Vagina (tissue), 2 donors: ENCODE measurements around the gene KIRREL3. TPM values are rescaled to one million over a fixed set of nuclear protein-coding genes. Genes with fewer than 3 reads are reported as not detected.

Experiments used
- DNase-seq, 2 donors: peaks; one replicate each; pipeline ENCODE4 v3.0.0-alpha.2; 2017; ENCODE audit errors: extremely low spot score in 2 of 2
- H3K27ac ChIP-seq: fragments of 200-600 bp; sonication (generic); one replicate; pipeline ENCODE4 v1.5.1; 2019
- H3K27me3 ChIP-seq: fragments of 200-600 bp; sonication (generic); one replicate; pipeline ENCODE4 v1.5.1; 2019
- H3K36me3 ChIP-seq, 2 donors: fragments of 200-600 bp; sonication (generic); one replicate each; pipeline ENCODE4 v1.5.1; 2017 to 2019
- H3K4me1 ChIP-seq: fragments of 200-600 bp; sonication (generic); one replicate; pipeline ENCODE4 v1.5.1; 2019
- H3K4me3 ChIP-seq, 2 donors: fragments of 200-600 bp; sonication (generic); 1 replicate in 1 of 2; 2 replicates in 1 of 2; pipeline ENCODE4 v1.5.1; 2016 to 2019
- H3K9me3 ChIP-seq: fragments of 200-600 bp; sonication (generic); one replicate; pipeline ENCODE4 v1.5.1; 2019
- POLR2A ChIP-seq, 2 donors: fragments of 450-650 bp; IDR thresholded peaks; one replicate each; pipeline ENCODE4 v1.6.1; 2017; ENCODE audit warnings: antibody characterized with exemption in 2 of 2, mild to moderate bottlenecking in 2 of 2, moderate library complexity in 2 of 2
- POLR2AphosphoS5 ChIP-seq, 2 donors: sonication (generic); formaldehyde crosslinking; IDR thresholded peaks; one replicate each; pipeline ENCODE4 v1.9.0; 2017; ENCODE audit warnings: antibody characterized with exemption in 2 of 2, mild to moderate bottlenecking in 2 of 2, low read depth in 1 of 2; ENCODE audit not compliant: insufficient read depth in 1 of 2
- intact Hi-C: fragments of 100-400 bp; cut with DNase I; formaldehyde crosslinking; loops from one replicate; pipeline ENCODE4 v1.15.1; 2023
- total RNA-seq: library from RNA; depleted of rRNA; stranded (reverse); fragments of >200 nt; gene quantifications from one replicate; pipeline ENCODE4 v1.2.3, GENCODE V29; 2016
- TF ChIP-seq, protein P1 (sequence below), 3 experiments: fragments of 450-650 bp in 2 of 3; fragments of 200-600 bp in 1 of 3; sonication (generic) in 1 of 3; IDR thresholded peaks; one replicate each; pipeline ENCODE4 v1.5.1; 2017 to 2019; ENCODE audit warnings: antibody characterized with exemption in 3 of 3, mild to moderate bottlenecking in 2 of 3, moderate library complexity in 2 of 3

KIRREL3 gene
- total RNA-seq, 1 donor from 2014 or later: not detected

DNA sequence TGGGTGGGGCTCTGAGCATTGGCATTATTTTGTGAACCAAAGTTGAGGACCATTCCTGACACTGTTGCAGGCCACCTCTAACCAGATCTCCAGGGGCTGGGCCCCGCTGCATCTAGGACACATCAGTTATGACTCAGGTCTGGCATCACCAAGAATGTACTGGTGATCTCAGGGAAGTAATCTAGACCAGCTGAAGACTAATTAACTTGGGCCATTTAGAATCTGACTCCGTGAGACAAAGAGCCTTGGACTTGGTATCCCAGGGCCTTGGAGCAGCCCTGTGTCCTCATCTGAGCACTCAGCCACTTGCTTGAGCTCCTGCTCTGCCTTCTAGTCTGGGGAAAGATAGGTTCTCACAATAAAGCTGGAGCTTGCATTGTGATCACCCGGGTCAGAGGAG, 200.6 kb downstream of the KIRREL3 start:
- Histone ChIP-seq H3K27me3 (no peaks in the 10 kb centered on the region), H3K4me1 (no peaks in the 10 kb centered on the region), H3K27ac (no peak overlapping the region), H3K9me3 (no peaks in the 10 kb centered on the region), H3K4me3 (no peak overlapping the region), H3K36me3 (no peaks in the 10 kb centered on the region)
- no peak for DNase-seq
- TF ChIP-seq POLR2A (IDR thresholded peaks at IDR 0.05) (no peak), POLR2AphosphoS5 (IDR thresholded peaks at IDR 0.05; ENCODE audit: insufficient read depth in 1 of 2, low read depth in 1 of 2) (no peak)
- TF ChIP-seq, protein P1, sequence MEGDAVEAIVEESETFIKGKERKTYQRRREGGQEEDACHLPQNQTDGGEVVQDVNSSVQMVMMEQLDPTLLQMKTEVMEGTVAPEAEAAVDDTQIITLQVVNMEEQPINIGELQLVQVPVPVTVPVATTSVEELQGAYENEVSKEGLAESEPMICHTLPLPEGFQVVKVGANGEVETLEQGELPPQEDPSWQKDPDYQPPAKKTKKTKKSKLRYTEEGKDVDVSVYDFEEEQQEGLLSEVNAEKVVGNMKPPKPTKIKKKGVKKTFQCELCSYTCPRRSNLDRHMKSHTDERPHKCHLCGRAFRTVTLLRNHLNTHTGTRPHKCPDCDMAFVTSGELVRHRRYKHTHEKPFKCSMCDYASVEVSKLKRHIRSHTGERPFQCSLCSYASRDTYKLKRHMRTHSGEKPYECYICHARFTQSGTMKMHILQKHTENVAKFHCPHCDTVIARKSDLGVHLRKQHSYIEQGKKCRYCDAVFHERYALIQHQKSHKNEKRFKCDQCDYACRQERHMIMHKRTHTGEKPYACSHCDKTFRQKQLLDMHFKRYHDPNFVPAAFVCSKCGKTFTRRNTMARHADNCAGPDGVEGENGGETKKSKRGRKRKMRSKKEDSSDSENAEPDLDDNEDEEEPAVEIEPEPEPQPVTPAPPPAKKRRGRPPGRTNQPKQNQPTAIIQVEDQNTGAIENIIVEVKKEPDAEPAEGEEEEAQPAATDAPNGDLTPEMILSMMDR (IDR thresholded peaks at IDR 0.05): no peak
- intact Hi-C loops: no loop called here

DNA sequence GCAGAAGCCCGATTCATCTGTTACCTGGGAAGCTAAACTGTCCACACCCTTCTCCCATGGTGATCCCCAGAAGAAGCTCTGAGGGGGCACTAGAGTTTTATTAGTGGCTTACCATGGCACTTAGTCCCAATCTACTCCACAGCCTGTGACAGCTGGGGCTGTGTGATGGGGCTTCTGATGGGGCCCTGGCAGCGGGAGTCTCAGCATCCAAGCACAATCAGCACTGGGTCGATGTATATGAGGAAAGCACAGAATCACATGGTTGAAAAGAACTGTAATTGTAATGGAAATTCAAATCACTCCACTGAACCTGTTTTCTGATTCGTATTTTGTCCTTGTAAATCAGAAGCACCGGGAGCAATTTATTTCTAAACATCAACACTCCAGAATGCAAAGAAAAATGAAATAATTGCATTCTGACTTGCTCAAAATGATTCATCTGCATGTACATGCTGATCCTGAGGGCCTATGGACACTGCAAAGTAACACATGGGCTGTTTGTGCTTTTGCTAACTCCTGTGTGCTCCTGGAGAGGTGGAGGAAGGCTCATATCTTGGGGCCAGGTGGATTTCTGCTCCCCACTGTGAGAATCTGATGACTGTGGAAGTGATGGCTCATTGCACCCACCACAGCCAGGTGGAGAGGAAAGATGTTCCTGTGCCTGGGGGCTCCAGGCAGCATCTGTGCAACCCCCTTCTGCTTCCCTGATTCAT, 203.0 kb downstream of the KIRREL3 start:
- Histone ChIP-seq H3K36me3 (no peaks in the 10 kb centered on the region), H3K4me1 (no peaks in the 10 kb centered on the region), H3K27me3 (no peaks in the 10 kb centered on the region), H3K9me3 (no peaks in the 10 kb centered on the region), H3K27ac (no peak overlapping the region), H3K4me3 (no peak overlapping the region)
- DNase-seq: no peak
- TF ChIP-seq POLR2A (IDR thresholded peaks at IDR 0.05) (no peak), POLR2AphosphoS5 (IDR thresholded peaks at IDR 0.05; ENCODE audit: insufficient read depth in 1 of 2, low read depth in 1 of 2) (no peak)
- TF ChIP-seq, protein P1 (IDR thresholded peaks at IDR 0.05): no peak
- intact Hi-C loops: no loop called here

DNA sequence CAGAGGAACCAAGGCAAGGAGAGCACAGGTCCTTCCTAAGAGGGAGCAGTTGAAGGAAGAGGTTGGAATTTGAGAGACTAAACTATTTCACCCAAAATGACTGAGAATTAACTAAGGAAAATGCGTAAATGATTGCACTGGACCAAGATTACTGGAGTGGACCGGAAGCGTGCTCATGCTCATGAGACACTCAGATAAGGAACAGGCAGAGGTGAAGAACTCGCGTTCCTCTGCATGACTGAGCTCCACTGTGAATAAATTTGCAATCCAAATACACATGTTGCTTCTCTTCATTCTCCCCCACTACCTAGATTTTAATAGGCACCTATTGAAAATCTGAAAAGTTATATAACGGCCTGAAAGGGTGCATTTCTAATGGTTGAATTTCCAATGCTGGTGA, 207.0 kb downstream of the KIRREL3 start:
- Histone ChIP-seq H3K27ac (no peak overlapping the region), H3K9me3 (no peaks in the 10 kb centered on the region), H3K36me3 (no peaks in the 10 kb centered on the region), H3K27me3 (no peaks in the 10 kb centered on the region), H3K4me1 (no peaks in the 10 kb centered on the region), H3K4me3 (no peak overlapping the region)
- intact Hi-C loops: no loop called here
- no peak for TF ChIP-seq POLR2AphosphoS5 (IDR thresholded peaks at IDR 0.05; ENCODE audit: insufficient read depth in 1 of 2, low read depth in 1 of 2)
- TF ChIP-seq, protein P1 (IDR thresholded peaks at IDR 0.05): no peak
- TF ChIP-seq POLR2A (IDR thresholded peaks at IDR 0.05): no peak
- no peak for DNase-seq

DNA sequence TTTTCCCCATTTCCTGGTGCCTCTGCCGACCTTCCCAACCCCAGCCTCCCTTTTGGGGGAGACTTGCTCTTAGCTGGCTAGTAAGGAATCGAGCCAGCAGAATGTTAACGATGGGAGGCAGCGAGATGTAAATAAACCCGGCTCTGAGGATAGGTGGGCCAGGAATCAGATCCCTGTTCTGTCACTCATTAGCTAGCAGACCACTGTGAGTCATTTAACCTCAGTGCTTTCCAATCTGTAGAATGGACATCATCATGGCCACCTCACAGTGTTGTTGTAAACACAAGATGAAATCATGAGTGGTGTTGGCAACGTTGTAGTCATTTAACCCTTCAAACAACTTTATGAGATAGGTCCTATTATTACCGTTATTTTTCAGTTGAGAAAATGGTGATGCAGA, 208.6 kb downstream of the KIRREL3 start:
- Histone ChIP-seq H3K27ac (no peak overlapping the region), H3K9me3 (no peaks in the 10 kb centered on the region), H3K4me3 (no peak overlapping the region), H3K36me3 (no peaks in the 10 kb centered on the region), H3K27me3 (no peaks in the 10 kb centered on the region), H3K4me1 (no peaks in the 10 kb centered on the region)
- intact Hi-C loops: no loop called here
- TF ChIP-seq, protein P1 (IDR thresholded peaks at IDR 0.05): no peak
- no peak for TF ChIP-seq POLR2A (IDR thresholded peaks at IDR 0.05)
- TF ChIP-seq POLR2AphosphoS5 (IDR thresholded peaks at IDR 0.05; ENCODE audit: insufficient read depth in 1 of 2, low read depth in 1 of 2): no peak
- DNase-seq: no peak

DNA sequence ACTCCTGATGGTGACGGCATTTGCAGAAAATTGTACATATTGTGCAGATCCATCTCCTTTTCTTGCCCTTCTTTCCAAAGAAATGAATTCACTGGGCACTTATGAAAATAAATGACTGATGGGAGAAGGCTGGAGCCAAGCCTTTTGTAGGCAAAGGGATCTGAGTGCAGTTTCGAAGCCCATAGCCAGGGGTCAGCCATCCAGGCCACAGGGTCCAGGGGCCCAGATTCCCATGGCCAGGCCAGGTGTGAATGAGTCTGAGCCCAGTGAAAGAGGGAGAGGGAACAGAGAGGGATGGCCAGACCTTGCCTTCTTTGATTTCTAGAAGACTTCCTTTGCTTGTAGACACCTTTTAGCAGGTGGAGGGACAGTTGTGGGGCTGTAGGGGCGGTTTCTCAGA, 209.1 kb downstream of the KIRREL3 start:
- no peak for DNase-seq
- intact Hi-C loops: no loop called here
- Histone ChIP-seq H3K9me3 (no peaks in the 10 kb centered on the region), H3K27me3 (no peaks in the 10 kb centered on the region), H3K27ac (no peak overlapping the region), H3K36me3 (no peaks in the 10 kb centered on the region), H3K4me1 (no peaks in the 10 kb centered on the region), H3K4me3 (no peak overlapping the region)
- no peak for TF ChIP-seq POLR2A (IDR thresholded peaks at IDR 0.05)
- no peak for TF ChIP-seq POLR2AphosphoS5 (IDR thresholded peaks at IDR 0.05; ENCODE audit: insufficient read depth in 1 of 2, low read depth in 1 of 2)
- TF ChIP-seq, protein P1 (IDR thresholded peaks at IDR 0.05): no peak
